ENCODE measurements around the gene APOL3.
"Not testable (repeated sequence)": the region's sequence is repeated elsewhere in the genome, so short reads cannot be mapped to it uniquely, and the experiment has no call there.

The APOL3 gene

DNA sequence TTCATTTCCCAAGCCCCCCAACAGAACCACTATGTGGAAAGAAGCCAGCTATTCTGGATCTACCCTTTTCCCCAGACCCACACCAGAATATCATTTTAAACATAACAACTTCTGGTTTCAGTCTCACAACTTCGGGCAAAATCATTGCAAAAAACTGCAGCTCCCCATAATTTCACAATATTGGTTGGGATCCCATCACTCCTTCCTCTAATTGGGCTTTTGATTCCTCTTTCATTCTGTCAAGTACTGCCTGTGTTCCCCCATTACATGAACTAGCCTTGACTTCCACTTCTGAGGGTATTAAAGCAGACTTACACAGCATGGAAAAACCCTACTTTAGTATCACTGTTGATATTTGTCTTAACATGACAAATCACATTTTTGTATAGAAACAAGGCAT, 4.1 kb upstream of the APOL3 start:
- TF ChIP-seq ZFX (IDR thresholded peaks at IDR 0.05; ENCODE audit: borderline replicate concordance): no peak
- TF ChIP-seq, protein P1, sequence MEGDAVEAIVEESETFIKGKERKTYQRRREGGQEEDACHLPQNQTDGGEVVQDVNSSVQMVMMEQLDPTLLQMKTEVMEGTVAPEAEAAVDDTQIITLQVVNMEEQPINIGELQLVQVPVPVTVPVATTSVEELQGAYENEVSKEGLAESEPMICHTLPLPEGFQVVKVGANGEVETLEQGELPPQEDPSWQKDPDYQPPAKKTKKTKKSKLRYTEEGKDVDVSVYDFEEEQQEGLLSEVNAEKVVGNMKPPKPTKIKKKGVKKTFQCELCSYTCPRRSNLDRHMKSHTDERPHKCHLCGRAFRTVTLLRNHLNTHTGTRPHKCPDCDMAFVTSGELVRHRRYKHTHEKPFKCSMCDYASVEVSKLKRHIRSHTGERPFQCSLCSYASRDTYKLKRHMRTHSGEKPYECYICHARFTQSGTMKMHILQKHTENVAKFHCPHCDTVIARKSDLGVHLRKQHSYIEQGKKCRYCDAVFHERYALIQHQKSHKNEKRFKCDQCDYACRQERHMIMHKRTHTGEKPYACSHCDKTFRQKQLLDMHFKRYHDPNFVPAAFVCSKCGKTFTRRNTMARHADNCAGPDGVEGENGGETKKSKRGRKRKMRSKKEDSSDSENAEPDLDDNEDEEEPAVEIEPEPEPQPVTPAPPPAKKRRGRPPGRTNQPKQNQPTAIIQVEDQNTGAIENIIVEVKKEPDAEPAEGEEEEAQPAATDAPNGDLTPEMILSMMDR (IDR thresholded peaks at IDR 0.05): no peak
- H3K27ac ChIP-seq: no peak overlapping the region

DNA sequence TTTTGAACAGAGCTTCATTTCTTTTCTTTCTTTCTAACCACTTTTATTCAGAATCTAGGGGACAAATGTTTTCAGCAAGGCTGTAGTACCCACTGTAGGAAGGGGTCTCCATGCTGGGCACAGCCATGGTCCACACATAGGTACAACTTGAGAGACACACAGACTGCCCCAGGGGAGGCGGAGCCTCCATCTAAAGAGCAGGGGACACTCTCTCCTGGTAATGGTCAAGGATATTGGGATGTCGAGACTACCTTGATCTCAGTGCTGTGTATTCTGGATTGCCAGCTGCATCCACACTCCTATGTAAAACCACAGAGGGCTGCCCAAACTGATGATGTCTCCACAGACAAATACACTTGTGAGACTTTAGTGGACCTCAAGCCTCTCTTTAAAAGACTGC, 2.9 kb upstream of the APOL3 start:
- TF ChIP-seq ZFX (IDR thresholded peaks at IDR 0.05; ENCODE audit: borderline replicate concordance): no peak
- TF ChIP-seq, protein P1 (IDR thresholded peaks at IDR 0.05): no peak
- no peak overlapping the region for H3K27ac ChIP-seq

DNA sequence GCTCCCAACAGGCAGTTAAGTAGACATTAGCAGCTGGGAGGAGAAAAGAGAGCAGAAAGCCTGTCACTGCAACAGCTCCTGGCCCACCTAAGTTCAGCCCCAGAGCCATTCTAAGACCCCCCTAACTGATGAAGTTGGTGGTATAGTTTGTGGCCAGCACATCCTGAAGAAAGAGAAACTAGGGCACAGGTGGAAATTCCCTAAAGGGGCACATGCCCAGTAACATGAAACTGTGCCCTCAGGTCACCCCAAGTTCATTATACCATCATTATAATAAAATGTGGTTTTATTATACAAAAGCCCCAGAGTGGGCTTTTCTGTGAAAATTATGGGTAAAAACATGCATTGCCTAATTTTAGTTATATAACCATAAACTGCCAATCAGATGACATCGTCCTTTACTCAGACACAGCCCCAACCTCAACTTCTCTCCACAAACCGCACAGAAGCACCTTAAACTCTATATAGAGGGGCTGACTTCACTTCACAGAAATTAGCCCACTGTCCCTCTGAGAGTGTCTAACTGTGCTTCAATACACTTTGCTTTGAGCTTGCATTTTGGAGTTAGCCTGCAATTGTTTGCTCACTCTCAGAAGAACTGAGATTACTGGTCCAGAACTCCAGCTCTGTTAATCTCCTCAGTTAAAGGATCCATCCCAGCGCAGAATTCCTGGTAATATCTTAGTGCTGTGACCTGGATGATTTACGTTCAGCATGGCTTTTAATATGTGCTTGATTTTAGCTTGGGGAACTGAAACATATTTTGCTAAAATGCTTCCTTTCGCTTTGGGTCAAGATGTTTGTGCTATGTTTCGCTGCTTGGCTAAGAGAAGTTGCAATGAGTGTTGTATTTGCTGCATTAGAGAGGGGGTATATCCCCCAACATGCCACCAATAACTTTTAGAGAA, 1.8 kb upstream of the APOL3 start:
- TF ChIP-seq ZFX (IDR thresholded peaks at IDR 0.05; ENCODE audit: borderline replicate concordance): no peak
- TF ChIP-seq, protein P1 (IDR thresholded peaks at IDR 0.05): no peak
- H3K27ac ChIP-seq: no peak overlapping the region

DNA sequence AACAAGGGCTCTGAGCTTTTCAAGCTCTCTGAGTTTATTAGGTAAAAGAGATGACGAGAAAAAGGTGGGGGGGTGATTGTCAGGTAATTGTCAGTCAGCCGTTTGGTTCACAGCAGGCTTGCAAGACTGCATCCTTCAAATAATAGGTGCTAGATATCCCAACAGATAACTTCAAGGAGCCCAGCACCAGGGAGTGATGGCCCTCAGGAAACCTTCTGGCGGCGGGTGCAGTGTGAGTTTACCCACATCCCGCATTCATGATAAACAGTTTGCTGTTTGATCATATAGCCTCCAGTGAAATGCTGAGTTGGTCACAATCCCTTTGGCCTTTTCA, 1.2 kb upstream of the APOL3 start:
- not testable (repeated sequence) for H3K27ac ChIP-seq

DNA sequence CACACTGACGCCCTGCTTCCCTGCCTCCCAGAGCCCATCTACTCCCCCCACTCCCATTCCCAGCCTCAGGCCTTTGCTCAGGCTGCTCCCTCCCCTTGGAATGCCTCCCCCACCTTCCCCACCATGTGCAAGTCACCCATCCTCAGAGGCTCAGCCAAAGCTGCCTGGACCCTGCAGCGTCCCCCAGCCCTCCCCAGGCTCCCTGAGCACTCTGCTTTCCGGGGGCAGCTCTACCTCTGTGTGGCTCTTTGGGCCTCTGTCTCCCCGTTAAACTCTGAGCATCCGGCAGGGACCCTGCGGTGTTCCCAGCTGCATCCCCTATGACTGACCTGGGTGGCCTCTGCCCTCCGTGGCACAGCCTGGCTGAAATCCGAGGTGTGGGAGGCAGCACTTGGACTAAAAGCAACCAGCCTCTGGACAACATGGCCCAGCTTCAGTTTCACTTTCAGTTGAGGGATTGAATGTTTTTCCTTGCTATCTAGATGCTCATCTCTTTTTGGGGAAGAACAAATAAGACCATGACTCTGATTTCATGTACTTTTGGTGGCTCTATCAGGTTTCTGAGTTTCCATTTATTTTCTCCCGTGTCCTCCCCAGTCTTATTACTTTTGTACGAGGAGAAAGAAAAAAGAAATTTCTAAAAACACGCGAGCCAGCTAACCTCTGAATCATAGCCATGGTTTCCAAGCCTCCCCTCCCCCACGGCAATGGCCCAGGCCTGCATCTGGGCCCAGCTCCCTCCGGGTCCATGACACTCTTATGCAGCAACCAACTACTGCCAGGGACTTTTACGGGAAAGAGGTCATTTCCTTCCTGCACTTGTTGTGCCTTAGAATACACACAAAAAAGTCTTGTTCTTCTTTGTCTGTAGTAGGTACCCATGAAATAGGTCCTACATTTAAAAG, 3.8 kb downstream of the APOL3 start:
- TF ChIP-seq ZFX (IDR thresholded peaks at IDR 0.05; ENCODE audit: borderline replicate concordance): no peak
- TF ChIP-seq, protein P1 (IDR thresholded peaks at IDR 0.05): no peak
- H3K27ac ChIP-seq: no peak overlapping the region

DNA sequence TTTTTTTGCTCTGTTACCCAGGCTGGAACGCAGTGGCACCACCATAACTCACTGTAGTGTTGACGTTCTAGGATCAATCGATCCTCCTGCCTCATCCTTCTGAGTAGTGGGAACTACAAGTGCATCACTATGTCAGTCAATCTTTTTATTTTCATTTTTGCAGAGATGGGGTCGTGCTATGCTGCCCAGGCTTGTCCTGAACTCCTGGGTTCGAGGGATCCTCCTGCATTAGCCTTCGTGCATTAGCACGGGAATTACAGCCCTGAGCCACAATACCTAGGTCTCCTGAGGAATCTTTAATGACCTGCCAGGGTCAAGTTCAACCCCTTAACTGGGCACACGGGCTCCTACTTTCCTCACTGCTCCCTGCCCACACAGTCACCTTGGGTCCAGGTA, 4.4 kb downstream of the APOL3 start:
- TF ChIP-seq, protein P1 (IDR thresholded peaks at IDR 0.05): no peak
- TF ChIP-seq ZFX (IDR thresholded peaks at IDR 0.05; ENCODE audit: borderline replicate concordance): no peak
- H3K27ac ChIP-seq: no peak overlapping the region

DNA sequence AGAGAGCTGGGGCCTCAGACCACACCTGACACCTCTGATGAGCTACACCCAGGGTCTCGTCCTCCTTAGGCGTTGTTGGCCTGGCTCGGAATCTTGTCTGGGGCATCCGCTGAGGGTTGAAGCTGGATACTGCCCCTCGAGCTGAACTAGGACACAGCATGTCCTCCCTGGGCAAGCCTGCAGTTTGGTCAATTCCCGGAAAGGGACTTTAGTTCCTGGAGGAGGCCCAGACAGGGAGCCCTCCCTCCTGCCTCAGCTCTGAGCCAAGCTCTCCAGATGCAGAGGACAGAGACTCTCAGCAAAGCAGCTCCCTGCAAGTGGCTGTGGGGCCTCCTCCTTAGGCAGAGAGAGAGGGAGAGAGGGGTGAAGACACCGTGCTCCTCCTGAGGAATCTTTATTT, 4.9 kb downstream of the APOL3 start:
- H3K27ac ChIP-seq: no peak overlapping the region
- TF ChIP-seq, protein P1 (IDR thresholded peaks at IDR 0.05): no peak
- no peak for TF ChIP-seq ZFX (IDR thresholded peaks at IDR 0.05; ENCODE audit: borderline replicate concordance)

Measured in 22Rv1 (cell line).